HT1080 (cell line): Measurements from ENCODE around the gene FBXL16. TPM values are rescaled to one million over a fixed set of nuclear protein-coding genes. Genes with fewer than 3 reads are reported as not detected.
"Not testable (repeated sequence)": the region's sequence is repeated elsewhere in the genome, so short reads cannot be mapped to it uniquely, and the experiment has no call there.

Source experiments
- DNase-seq: peaks from one replicate; pipeline ENCODE4 v3.0.0-alpha.2; 2015; ENCODE audit warnings: low read depth
- polyA plus RNA-seq, 2 experiments: library from polyadenylated mRNA; depleted of rRNA; stranded (reverse); fragments of >200 nt; gene quantifications; 2 replicates each; pipeline ENCODE4 v1.2.3, GENCODE V29; 2015
- total RNA-seq: library from RNA; depleted of rRNA; stranded (reverse); fragments of >200 nt; shearing (Covaris generic); gene quantifications from 2 replicates; pipeline ENCODE4 v1.2.3, GENCODE V29; 2014; rRNA removed

Gene FBXL16
- total RNA-seq, result 2.0 and 4.2 TPM in 2 replicates
- polyA plus RNA-seq (2015; cell fraction: cytosol; rRNA removed), result 1.7 and 1.8 TPM in 2 replicates
- 1.1 and 1.2 TPM in 2 replicates for polyA plus RNA-seq (2015; cell fraction: nucleus; rRNA removed)

DNA sequence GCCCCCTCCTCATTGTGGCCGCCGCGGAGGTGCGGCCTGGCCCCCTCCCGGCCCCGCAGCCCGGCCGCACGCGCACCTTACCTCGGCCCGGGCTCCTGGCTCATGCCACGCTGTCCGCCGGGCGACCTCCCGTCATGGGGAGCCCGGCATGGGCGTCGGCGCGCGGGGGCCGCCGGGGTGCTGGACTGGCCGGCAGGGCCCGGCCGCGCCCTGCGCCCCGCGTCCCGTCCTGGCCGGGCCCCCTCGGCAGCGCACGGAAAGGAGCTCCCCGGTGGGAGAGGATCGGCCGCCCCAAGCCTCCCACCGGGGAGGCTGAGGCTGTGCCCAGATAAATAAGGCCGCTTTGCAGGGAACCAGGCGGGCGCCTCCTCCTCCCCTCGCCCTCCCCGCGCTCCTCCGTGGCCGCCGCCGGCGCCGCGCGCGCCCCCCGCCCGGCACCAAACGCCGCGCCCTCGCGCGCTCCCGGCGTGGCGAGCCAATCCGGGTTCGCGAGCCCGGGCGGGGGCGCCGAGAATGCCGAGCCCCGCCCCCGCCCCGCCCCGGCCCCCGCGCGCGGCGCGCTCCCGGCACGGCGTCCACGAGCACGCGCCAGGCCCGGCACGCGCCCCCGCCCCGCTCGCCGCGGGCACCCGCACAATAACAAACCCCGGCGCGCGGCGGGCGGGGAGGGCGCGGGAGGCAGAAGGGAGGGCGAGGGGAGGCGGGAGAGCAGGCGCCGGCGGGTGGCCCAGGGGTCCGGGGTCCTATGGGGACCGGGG lies at the start of gene FBXL16:
FBXL16 (minus strand) TSS at position 371 of the 758 bp plus-strand sequence. CDS start 8,396 bp downstream, outside the sequence.
- DNase-seq, result no peak

DNA sequence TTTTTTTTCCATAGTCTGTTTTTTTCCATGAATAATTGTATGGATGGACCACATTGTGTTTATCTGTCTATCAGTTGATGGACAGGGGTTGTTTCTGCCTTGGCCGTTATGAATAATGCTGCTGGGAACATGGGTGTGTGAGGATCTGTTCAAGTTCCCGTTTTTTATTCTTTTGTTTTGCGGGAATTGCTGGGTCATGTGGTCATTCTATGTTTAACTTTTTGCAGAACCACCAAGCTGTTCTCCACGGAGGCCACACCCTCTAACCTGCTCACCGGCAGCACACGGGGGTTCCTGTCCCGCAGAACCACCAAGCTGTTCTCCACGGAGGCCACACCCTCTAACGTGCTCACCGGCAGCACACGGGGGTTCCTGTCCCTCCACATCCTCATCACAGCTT lies 49.1 kb upstream of the FBXL16 start:
- DNase-seq, result no peak

DNA sequence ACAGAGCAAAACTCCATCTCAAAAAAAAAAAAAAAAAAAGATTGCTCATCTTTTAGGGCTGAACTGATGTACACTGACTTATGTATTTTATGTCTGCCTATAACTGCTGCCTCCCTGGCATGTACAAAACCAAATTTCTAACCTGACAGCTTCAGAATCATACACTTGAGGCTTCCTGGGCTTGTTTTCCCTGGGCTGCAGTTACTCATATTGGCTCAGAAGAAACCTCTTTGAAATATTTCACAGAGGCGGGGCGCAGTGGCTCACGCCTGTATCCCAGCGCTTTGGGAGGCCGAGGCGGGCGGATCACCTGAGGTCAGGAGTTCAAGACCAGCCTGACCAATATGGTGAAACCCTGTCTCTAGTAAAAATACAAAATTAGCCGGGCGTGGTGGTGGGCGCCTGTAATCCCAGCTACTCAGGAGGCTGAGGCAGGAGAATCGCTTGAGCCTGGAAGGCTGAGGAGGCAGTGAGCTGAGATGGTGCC lies 48.6 kb upstream of the FBXL16 start:
- not testable (repeated sequence) for DNase-seq

DNA sequence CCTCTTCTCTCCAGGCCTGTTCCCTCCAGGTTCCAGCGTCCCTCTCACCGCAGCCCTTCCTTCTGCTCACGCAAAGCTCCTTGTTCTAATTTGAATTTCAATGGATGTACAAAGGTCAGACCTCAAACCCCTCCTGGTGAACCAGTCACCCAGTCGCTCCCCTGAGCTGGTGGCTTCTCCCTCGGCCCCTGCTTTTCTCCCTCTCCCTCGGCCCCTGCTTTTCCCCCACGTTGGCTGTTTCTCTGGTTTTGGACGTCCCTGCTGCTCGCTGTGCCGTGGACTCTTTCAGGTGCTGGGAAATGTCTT lies 46.4 kb upstream of the FBXL16 start:
- no peak for DNase-seq

- DNase-seq, result no peak
Measured at GRCh38 chr16:751152-752006, 45.8 kb upstream of the FBXL16 start.

DNA sequence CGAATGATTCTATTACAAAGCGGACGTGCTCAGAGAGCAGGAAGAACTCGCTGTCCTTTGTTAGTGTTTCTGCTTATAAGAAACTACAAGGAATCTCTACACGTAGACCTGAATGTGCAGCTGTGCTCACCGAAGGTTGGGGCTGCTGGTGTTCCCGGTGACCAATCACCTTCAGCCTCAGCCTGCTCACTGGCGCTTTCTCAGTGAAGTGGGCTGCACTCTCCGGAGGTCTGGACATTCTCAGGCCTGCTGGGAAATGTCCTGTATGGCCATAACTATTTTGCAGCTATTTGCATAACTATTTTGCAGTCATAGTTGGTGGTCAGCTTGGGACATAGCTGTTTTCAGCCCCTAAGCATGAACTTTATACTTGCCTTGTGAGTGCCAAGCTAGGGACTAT lies 44.9 kb upstream of the FBXL16 start:
- DNase-seq, result no peak

DNA sequence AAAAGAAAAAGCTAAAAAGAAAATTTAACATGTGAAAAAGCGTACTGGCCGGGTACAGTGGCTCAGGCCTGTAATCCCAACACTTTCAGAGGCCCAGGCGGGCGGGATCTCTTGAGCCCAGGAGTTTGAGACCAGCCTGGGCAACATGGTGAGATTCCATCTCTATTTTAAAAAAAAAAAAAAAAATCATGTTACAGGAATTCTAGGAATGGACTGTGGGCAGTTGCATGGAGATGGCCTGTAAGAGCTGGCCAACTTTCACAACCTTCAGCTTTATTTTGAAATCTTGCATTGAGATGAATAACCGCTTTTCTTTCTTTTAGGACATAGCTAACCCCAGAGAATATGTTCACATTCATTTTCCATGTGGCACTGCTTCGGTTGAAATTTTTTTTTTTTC lies 43.4 kb upstream of the FBXL16 start:
- DNase-seq, result no peak

GRCh38 chr16:747978-748746 lies 42.6 kb upstream of the FBXL16 start:
- no peak for DNase-seq

DNA sequence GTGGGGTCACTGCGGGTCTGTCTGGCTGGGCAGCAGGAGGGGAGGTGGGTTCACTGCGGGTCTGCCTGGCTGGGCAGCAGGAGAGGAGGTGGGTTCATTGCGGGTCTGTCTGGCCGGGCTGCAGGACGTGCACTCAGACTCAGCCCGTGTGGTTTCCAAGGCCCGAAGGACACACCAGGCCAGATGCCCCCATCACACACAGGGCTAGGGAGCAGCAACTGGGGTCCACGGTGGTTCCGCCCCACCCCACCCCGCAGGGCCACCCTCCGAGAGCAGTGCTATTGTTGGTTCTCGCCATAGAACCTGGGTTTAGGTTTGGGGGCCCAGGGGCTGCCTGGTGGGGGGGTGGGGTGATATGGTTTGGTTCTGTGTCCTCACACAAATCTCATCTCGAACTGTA lies 41.0 kb upstream of the FBXL16 start:
- no peak for DNase-seq

DNA sequence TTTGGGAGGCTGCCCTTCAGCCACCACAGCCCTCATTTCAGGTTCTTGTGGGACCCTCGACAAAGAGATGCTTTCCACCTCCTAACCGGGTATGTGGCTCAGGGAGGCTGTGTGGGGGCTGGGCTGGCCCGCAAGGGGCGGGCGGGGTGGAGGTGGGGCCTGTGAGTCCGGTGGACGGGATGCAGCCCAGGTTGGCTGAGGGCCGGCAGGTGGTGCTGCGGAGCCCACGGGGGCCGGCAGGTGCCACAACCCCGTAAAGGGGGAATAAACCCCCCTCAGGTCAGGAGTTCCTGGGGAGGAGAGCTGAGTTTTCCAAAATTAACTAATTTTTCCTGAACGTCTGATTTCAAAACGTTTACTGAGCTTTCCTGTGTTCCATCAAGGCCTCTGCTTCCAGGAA lies 40.1 kb upstream of the FBXL16 start:
- no peak for DNase-seq

DNA sequence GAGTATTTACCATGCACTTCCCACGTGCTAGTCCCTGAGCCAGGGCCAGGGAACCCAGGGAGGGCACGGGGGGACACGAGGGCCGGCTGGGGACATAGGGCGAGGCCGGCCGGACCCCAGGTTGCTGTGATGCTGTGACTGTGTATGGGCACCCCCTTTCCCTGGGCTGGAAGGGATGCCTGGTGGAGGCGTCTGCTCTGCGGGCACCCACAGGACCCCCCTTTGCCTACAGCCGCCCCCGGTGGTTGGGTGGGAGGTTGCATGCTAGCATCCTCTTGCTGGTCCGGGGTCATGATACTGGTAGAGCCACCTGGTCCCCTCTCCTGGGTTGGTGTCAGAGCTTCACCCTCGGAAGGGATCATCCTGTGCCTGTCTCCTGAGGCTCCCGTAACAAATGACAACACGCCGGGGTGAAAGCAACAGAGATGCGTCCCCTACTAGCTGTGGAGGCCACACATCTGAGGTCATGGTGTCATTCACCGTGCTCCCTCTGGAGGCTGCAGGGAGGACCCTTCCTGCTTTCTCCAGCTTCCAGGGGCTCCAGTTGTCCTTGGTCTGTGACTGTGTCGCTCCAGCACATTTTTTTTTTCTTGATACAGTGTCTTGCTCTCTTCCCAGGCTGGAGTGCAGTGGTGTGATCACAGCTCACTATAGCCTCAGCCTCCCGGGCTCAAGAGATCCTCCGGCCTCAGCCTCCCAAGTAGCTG lies 38.3 kb upstream of the FBXL16 start:
- DNase-seq, result no peak

DNA sequence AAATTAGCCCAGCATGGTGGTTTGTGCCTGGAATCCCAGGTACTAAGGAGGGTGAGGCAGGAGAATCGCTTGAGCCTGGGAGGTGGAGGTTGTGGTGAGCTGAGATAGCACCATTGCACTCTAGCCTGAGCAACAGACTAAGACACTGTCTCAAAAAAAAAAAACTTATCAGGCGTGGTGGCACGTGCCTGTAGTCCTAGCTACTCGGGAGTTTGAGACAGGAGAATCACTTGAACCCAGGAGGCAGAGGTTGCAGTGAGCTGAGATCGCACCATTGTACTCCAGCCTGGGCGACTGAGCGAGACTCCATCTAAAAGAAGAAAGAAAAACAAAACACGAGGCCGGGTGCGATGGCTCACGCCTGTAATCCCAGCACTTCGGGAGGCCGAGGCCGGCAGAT lies 37.3 kb upstream of the FBXL16 start:
- DNase-seq, result not testable (repeated sequence)

DNA sequence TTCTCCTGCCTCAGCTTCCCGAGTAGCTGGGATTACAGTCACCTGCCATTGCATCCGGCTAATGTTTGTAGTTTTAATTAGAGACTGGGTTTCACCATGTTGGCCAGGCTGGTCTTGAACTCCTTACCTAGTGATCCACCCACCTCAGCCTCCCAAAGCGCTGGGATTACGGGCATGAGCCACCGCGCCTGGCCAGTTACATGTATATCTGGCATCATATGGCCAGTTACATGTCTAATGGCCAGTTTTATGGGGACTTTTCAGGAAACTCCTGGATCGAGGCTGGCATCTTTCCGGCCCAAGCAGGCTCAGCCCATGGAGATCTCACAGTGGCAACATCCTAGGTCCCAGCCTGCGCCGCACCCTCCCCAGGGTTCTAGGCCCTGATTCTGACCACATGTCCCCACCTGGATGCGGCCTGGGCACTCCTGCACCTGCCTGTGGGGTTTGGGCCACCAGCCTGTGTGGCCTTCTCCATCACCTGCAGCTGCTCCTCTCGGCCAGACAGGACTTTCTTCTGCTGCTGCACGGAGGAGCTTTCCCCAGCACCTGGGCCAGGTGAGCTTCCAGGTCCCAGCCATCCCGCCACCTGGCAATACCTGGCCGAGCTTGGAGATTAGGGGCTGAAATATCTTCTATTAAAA lies 36.5 kb upstream of the FBXL16 start:
- no peak for DNase-seq

DNA sequence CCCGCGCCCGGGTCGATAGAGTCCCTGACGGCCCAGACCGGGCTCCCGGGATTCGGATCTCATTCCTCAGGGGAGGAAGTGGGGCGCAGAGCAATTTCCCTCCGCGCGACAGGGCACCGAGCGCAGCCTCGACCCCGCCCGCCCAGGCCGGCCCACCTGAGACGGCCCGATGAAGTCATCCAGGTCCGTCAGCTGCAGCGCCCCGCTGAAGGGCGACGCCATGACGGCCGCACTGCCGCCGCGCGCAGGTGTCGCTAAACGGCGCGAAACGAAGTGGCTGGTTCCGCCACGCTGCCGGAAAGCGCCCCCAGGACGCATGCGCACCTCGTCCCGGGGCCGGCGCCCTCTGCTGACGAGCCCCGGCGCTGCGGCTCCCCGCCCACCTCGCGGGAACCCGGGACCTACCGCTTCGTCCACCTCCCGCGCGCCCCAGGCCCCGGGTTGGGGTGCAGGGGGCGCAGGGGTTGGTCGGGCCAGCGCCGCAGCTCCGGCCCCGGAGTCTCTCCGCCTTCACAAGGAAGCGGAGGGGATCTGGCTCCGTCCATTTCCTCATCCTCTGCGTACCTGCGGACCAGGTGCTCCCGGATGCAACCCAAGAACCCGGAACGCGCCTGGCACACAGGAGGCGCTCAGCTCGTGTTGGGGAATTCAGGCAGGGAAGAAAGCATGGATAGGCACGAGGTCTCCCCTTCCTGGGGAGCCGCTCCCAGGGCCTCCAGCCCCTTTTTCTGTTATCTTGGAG lies 35.3 kb upstream of the FBXL16 start, which contains the start of gene CIAO3:
CIAO3 (minus strand) TSS at position 234 of the 742 bp plus-strand sequence; CDS start at position 222, 12 bp downstream.
- DNase-seq, result peak; percentile 80

GRCh38 chr16:740459-740763 lies 34.8 kb upstream of the FBXL16 start:
- DNase-seq, result no peak

GRCh38 chr16:739560-740458 lies 34.2 kb upstream of the FBXL16 start:
- DNase-seq, result no peak

GRCh38 chr16:736936-737481 lies 31.4 kb upstream of the FBXL16 start:
- DNase-seq, result no peak

GRCh38 chr16:735982-736453 lies 30.4 kb upstream of the FBXL16 start:
- DNase-seq, result no peak
